HepG2 (cell line): ENCODE results near the gene NT5DC1. TPM values are rescaled to one million over a fixed set of nuclear protein-coding genes. Genes with fewer than 3 reads are reported as not detected.

Experiments
- ASH2L ChIP-seq: fragments of 300-600, 200-600 bp; sonication (generic); IDR thresholded peaks from 2 replicates; pipeline ENCODE4 v1.7.0; 2017; ENCODE audit warnings: low read depth, mild to moderate bottlenecking, moderate library complexity, mixed read lengths, low read length; ENCODE audit not compliant: insufficient read length
- BCL6 ChIP-seq: IDR thresholded peaks from 2 replicates; pipeline ENCODE4 v1.6.1; 2016; ENCODE audit warnings: missing genetic modification reagents, missing compliant biosample characterization
- FOXO4 ChIP-seq: sonication (generic); formaldehyde crosslinking; conservative IDR thresholded peaks from 2 replicates; pipeline ENCODE4 v1.8.1; 2023; ENCODE audit warnings: missing genetic modification reagents
- polyA plus RNA-seq, 8 experiments: library from polyadenylated mRNA; depleted of rRNA in 3 of 8; stranded (reverse) in 7 of 8; unstranded in 1 of 8; fragments of >200 nt; fragmentation: Illumina TruSeq in 4 of 8; extraction: Trizol in 4 of 8; gene quantifications; 2 replicates each; pipeline versions ENCODE4 v1.2.1 to v1.2.3, GENCODE V29; 2011 to 2016; ENCODE audit warnings: low read depth in 4 of 8, missing spikeins in 1 of 8, mixed read lengths in 1 of 8; ENCODE audit not compliant: insufficient read depth in 1 of 8
- total RNA-seq, 5 experiments: library from RNA; depleted of rRNA; stranded (reverse); fragments of >200 nt; fragmentation: Illumina TruSeq; extraction: Trizol; gene quantifications; 2 replicates each; pipeline ENCODE4 v1.2.3, GENCODE V29; 2016; ENCODE audit warnings: low read depth in 1 of 5
- TF ChIP-seq, protein P1 (sequence below): sonication (generic); formaldehyde crosslinking; IDR thresholded peaks from one replicate; pipeline ENCODE4 v1.5.1; 2020; ENCODE audit warnings: mild to moderate bottlenecking, missing genetic modification reagents; ENCODE audit errors: not compliant biosample characterization
- TF ChIP-seq, protein P2 (sequence below): IDR thresholded peaks from 2 replicates; pipeline ENCODE4 v1.6.1; 2016; ENCODE audit warnings: low read depth

NT5DC1 gene
- total and polyA plus RNA-seq, 2 of the 13 experiments (the other 11 are each of a cell fraction or from before 2014, with no cell fraction given) = 27.0 to 56.1 TPM

GRCh38 chr6:116094041-116094440 lies 6.6 kb upstream of the NT5DC1 start (continued):
- TF ChIP-seq, protein P1, sequence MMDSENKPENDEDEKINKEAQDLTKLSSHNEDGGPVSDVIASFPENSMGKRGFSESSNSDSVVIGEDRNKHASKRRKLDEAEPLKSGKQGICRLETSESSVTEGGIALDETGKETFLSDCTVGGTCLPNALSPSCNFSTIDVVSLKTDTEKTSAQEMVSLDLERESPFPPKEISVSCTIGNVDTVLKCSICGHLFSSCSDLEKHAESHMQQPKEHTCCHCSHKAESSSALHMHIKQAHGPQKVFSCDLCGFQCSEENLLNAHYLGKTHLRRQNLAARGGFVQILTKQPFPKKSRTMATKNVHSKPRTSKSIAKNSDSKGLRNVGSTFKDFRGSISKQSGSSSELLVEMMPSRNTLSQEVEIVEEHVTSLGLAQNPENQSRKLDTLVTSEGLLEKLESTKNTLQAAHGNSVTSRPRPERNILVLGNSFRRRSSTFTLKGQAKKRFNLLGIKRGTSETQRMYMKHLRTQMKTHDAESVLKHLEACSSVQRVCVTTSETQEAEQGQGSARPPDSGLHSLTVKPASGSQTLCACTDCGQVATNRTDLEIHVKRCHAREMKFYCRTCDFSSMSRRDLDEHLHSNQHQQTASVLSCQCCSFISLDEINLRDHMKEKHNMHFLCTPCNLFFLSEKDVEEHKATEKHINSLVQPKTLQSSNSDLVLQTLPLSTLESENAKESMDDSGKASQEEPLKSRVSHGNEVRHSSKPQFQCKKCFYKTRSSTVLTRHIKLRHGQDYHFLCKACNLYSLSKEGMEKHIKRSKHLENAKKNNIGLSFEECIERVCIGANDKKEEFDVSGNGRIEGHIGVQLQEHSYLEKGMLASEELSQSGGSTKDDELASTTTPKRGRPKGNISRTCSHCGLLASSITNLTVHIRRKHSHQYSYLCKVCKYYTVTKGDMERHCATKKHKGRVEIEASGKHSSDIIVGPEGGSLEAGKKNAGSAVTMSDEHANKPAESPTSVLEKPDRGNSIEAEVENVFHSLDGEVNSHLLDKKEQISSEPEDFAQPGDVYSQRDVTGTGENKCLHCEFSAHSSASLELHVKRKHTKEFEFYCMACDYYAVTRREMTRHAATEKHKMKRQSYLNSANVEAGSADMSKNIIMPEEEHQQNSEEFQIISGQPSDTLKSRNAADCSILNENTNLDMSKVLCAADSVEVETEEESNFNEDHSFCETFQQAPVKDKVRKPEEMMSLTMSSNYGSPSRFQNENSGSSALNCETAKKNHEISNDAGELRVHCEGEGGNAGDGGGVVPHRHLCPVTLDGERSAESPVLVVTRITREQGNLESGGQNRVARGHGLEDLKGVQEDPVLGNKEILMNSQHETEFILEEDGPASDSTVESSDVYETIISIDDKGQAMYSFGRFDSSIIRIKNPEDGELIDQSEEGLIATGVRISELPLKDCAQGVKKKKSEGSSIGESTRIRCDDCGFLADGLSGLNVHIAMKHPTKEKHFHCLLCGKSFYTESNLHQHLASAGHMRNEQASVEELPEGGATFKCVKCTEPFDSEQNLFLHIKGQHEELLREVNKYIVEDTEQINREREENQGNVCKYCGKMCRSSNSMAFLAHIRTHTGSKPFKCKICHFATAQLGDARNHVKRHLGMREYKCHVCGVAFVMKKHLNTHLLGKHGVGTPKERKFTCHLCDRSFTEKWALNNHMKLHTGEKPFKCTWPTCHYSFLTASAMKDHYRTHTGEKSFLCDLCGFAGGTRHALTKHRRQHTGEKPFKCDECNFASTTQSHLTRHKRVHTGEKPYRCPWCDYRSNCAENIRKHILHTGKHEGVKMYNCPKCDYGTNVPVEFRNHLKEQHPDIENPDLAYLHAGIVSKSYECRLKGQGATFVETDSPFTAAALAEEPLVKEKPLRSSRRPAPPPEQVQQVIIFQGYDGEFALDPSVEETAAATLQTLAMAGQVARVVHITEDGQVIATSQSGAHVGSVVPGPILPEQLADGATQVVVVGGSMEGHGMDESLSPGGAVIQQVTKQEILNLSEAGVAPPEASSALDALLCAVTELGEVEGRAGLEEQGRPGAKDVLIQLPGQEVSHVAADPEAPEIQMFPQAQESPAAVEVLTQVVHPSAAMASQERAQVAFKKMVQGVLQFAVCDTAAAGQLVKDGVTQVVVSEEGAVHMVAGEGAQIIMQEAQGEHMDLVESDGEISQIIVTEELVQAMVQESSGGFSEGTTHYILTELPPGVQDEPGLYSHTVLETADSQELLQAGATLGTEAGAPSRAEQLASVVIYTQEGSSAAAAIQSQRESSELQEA = no peak
- TF ChIP-seq ASH2L (no peak), BCL6 (CRISPR knock-in tag) (no peak), FOXO4 (CRISPR knock-in tag) (no peak)
- TF ChIP-seq, protein P2, sequence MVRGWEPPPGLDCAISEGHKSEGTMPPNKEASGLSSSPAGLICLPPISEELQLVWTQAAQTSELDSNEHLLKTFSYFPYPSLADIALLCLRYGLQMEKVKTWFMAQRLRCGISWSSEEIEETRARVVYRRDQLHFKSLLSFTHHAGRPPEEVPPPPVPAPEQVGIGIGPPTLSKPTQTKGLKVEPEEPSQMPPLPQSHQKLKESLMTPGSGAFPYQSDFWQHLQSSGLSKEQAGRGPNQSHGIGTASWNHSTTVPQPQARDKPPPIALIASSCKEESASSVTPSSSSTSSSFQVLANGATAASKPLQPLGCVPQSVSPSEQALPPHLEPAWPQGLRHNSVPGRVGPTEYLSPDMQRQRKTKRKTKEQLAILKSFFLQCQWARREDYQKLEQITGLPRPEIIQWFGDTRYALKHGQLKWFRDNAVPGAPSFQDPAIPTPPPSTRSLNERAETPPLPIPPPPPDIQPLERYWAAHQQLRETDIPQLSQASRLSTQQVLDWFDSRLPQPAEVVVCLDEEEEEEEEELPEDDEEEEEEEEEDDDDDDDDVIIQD (CRISPR knock-in tag) = no peak
